ENCODE results near the gene KMT2B.

The KMT2B gene

DNA sequence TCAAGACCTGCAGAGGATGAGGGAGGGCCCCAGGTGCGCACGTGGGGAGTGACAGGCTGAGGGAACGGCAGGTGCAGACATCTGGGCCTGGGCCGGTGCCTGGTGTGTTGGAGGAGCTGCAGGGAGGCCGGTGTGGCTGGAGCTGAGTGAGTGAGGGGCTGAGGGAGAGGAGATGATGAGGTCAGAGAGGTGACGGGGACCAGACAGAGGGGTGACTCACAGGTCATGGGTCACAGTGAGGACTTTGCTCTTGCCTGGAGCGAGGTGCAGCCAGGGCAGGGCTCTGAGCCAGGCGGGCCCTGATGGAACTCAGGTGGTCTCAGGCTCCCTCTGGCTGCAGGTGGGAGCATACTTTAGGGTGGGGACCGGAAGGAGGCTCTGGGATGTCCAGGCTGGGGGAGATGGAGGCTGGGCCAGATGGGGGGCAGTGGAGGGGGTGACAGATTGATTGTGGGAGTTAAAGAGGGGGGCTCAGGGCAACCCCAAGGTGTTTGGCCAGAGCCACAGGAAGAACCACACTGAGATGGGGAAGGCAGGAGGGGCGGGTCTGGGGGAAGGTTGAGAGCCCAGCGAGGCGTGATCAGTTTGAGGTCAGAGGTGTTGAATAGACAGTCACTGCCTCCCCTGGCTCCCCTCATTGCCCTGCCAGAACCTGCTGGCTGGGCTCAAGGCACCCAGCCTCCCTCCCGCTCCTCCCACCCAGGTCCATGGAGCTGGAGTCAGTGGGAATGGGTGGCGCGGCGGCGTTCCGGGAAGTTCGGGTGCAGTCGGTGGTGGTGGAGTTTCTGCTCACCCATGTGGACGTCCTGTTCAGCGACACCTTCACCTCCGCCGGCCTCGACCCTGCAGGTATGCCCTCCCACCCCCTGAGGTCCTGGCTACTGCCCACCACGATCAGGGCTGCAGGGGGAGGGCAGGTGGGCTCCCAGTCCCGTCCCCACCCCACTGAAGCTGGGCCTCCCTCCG is 65.9 kb downstream of the KMT2B start:
- no peak for DNase-seq

DNA sequence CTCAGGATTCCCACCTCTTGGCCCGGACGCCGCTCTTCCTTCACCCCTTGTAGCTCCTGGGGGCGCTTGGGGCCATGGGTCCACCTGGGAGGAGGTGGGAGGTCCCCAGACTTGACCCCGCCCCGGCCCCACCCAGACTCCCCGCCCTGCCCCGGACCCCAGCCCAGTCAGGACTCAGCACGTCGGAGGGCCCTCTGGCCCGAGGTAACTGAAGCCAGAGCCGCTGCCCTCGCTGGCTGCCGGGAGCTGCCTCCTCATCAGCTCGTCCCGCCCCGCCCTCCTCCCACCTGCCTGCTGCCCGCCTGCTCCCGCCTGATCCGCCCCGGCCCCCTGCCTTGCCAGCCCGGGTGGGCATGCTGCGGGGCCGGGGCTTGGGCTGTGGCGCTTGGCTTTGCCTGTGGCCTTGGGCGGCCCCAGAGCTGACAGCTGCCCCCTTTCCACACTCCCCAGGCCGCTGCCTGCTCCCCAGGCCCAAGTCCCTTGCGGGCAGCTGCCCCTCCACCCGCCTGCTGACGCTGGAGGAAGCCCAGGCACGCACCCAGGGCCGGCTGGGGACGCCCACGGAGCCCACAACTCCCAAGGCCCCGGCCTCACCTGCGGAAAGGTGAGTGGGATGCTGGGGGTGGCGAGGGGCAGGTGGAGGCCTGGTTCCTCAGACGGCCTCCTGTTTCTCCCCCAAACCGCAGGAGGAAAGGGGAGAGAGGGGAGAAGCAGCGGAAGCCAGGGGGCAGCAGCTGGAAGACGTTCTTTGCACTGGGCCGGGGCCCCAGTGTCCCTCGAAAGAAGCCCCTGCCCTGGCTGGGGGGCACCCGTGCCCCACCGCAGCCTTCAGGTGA is 66.9 kb downstream of the KMT2B start:
- DNase-seq: no peak

- no peak for DNase-seq
These were observed 67.5 kb downstream of the KMT2B start for GRCh38 chr19:35785339-35785627.

GRCh38 chr19:35786299-35787160 is 68.7 kb downstream of the KMT2B start:
- DNase-seq: no peak

GRCh38 chr19:35787227-35787799 is 69.5 kb downstream of the KMT2B start:
- DNase-seq: no peak

Measured in DMS79 (cell line).